ENCODE results near the gene RAB31. TPM values are rescaled to one million over a fixed set of nuclear protein-coding genes. Genes with fewer than 3 reads are reported as not detected.
A peak's percentile ranks its signal among the peaks of the same experiment; 100 is the strongest.

RAB31 gene
- total RNA-seq, 3 donors from 2014 or later = 22.4 to 110 (median 32.4) TPM

DNA sequence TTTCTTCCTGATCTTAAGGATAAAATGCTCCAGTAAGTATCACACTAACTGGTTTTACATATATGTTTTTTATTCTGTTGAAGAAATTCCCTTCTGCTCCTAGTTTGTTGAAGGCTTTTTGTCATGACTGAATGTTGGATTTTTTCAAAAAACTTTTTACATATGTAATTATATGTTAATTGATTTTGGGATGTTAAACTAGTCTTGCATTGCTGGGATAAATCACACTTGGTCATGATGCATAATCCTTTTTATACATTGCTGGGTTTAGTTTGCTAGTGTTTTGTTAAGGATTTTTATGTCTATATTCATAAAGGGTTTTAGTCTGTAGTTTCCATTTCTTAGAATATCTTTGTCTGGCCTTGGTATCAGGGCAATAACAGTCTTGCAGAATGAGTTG, 112.0 kb downstream of the RAB31 start:
- intact Hi-C loops (cut with DNase I; ENCODE audit: low total_unique reads) = no loop called here
- no peak for DNase-seq (ENCODE audit: low spot score in 2 of 2)
- H3K27ac ChIP-seq = no peak overlapping the region
- peaks cover 4 to 11% of the 10 kb centered on the region in 2 donors for H3K4me1 ChIP-seq
- TF ChIP-seq, protein P1, sequence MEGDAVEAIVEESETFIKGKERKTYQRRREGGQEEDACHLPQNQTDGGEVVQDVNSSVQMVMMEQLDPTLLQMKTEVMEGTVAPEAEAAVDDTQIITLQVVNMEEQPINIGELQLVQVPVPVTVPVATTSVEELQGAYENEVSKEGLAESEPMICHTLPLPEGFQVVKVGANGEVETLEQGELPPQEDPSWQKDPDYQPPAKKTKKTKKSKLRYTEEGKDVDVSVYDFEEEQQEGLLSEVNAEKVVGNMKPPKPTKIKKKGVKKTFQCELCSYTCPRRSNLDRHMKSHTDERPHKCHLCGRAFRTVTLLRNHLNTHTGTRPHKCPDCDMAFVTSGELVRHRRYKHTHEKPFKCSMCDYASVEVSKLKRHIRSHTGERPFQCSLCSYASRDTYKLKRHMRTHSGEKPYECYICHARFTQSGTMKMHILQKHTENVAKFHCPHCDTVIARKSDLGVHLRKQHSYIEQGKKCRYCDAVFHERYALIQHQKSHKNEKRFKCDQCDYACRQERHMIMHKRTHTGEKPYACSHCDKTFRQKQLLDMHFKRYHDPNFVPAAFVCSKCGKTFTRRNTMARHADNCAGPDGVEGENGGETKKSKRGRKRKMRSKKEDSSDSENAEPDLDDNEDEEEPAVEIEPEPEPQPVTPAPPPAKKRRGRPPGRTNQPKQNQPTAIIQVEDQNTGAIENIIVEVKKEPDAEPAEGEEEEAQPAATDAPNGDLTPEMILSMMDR (IDR thresholded peaks at IDR 0.05) = no peak
- no peak for TF ChIP-seq POLR2AphosphoS5 (IDR thresholded peaks at IDR 0.05)
- no peak for TF ChIP-seq POLR2A (IDR thresholded peaks at IDR 0.05)
- H3K9me3 ChIP-seq = peaks cover 0 to 6% of the 10 kb centered on the region in 2 donors
- H3K27me3 ChIP-seq = no peaks in the 10 kb centered on the region
- no peak overlapping the region for H3K4me3 ChIP-seq
- no peaks in the 10 kb centered on the region for H3K36me3 ChIP-seq

DNA sequence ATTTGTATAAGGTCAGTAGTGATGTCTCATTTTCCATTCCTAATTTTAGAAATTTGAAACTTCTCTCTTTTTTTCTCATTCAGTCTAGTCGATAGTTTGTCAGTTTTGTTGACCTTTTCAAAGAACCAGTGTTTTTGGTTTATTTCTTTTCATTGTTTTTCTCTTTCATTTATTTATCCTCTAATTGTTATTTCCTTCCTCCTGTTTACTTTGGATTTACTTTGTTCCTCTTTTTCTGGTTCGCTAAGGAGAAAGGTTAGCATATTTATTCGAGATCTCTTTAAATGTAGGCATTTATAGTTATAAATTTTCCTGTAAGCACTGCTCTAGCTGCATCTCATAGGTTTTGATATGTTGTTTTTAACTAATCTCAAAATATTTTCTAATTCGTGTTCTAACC, 112.6 kb downstream of the RAB31 start:
- no peak for DNase-seq (ENCODE audit: low spot score in 2 of 2)
- no peaks in the 10 kb centered on the region for H3K27me3 ChIP-seq
- peaks cover 0 to 6% of the 10 kb centered on the region in 2 donors for H3K9me3 ChIP-seq
- H3K4me3 ChIP-seq = no peak overlapping the region
- peaks cover 4 to 17% of the 10 kb centered on the region in 2 donors for H3K4me1 ChIP-seq
- TF ChIP-seq POLR2AphosphoS5 (IDR thresholded peaks at IDR 0.05) = no peak
- no peak for TF ChIP-seq POLR2A (IDR thresholded peaks at IDR 0.05)
- TF ChIP-seq, protein P1 (IDR thresholded peaks at IDR 0.05) = no peak
- intact Hi-C loops (cut with DNase I; ENCODE audit: low total_unique reads) = no loop called here
- H3K27ac ChIP-seq = no peak overlapping the region
- no peaks in the 10 kb centered on the region for H3K36me3 ChIP-seq

DNA sequence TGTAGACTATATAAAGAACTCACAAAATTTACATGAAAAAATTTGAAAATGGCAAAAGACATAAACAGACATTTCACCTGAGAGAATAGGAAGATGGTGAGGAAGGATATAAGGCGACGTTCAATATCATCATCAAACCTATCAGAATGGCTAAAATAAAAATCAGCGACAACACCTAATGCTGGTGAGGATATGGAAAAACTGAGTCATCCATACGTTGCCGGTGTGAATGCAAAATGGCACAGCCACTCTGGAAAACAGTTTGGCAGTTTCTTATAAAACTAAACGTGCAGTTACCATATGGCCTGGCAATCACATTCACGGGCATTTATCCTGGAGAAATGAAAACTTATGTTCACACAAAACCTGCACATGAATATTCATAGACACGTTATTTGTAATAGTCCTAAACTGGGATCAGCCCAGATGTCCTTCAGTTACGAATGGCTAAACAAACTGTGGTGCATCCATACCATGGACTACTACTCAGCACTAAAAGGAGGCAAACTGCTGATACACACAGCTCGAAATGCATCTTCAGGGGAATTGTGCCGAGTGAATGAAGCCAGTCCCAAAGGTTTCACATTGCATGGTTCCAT, 114.6 kb downstream of the RAB31 start:
- intact Hi-C loops (cut with DNase I; ENCODE audit: low total_unique reads) = no loop called here
- Histone ChIP-seq H3K4me1 (peaks cover 4 to 24% of the 10 kb centered on the region in 2 donors), H3K4me3 (no peak overlapping the region), H3K27me3 (no peaks in the 10 kb centered on the region), H3K36me3 (no peaks in the 10 kb centered on the region), H3K9me3 (peaks cover 0 to 6% of the 10 kb centered on the region in 2 donors), H3K27ac (no peak overlapping the region)
- no peak for DNase-seq (ENCODE audit: low spot score in 2 of 2)
- TF ChIP-seq, protein P1 (IDR thresholded peaks at IDR 0.05) = no peak
- TF ChIP-seq POLR2A (IDR thresholded peaks at IDR 0.05) = no peak

DNA sequence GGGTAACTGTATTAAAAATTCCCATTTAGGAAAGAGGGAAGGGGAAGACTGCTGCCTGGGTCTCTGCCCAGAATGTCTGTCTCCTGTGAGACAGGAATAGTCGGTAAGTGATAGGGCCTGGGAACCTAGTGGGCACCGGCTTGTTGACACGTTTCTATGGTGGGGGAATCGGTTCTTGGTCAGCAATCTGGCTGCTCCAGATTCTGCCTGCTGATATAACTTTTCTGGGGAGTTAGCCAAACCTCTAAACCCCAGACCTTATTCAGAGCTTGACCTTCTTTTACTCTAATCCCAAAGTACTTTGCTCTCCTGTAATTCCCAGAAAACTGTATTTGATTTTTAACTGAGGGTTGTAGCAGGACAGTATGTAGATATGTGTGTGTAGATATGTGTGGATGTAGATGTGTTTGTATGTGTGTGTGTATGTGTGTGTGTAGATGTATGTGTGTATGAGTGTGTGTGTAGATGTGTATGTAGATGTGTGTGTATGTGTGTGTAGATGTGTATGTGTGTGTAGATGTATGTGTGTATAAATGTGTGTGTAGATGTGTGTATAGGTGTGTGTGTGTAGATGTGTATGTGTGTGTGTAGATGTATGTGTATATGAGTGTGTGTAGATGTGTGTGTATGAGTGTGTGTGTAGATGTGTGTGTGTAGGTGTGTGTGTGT, 115.8 kb downstream of the RAB31 start:
- Histone ChIP-seq H3K36me3 (no peaks in the 10 kb centered on the region), H3K4me1 (peaks cover 4 to 24% of the 10 kb centered on the region in 2 donors), H3K4me3 (no peak overlapping the region), H3K27me3 (no peaks in the 10 kb centered on the region), H3K27ac (peak overlapping the region; percentile 81 to 93), H3K9me3 (no peaks in the 10 kb centered on the region)
- intact Hi-C loops (cut with DNase I; ENCODE audit: low total_unique reads) = no loop called here
- no peak for DNase-seq (ENCODE audit: low spot score in 2 of 2)
- TF ChIP-seq POLR2AphosphoS5 (IDR thresholded peaks at IDR 0.05) = no peak
- TF ChIP-seq, protein P1 (IDR thresholded peaks at IDR 0.05) = no peak
- TF ChIP-seq POLR2A (IDR thresholded peaks at IDR 0.05) = no peak

DNA sequence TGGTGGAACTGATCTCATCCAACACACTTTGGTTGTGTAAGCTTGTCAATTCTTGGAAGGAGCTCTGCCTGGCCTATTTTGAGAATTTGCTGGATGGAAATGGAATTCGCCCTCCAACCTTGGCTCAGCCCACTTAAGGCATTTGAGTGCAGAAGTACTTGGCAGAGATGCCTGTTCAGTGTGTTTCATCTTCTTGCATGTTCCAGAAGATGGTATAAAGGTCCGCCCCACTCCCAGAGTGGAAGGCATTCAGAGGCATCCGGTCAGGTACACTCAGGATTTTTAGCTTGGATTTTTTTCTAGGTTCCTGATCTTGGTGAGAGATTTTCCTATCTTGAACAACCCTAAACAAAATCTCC, 116.4 kb downstream of the RAB31 start:
- Histone ChIP-seq H3K27me3 (no peaks in the 10 kb centered on the region), H3K9me3 (no peaks in the 10 kb centered on the region), H3K27ac (peak overlapping the region; percentile 81 to 93), H3K36me3 (no peaks in the 10 kb centered on the region), H3K4me1 (peaks cover 4 to 24% of the 10 kb centered on the region in 2 donors), H3K4me3 (no peak overlapping the region)
- intact Hi-C loops (cut with DNase I; ENCODE audit: low total_unique reads) = no loop called here
- peak in 1 of 2 donors; percentile 83 for DNase-seq (ENCODE audit: low spot score in 2 of 2)
- peak in 1 of 3 donors; percentile 29 for TF ChIP-seq POLR2AphosphoS5 (IDR thresholded peaks at IDR 0.05)
- no peak for TF ChIP-seq POLR2A (IDR thresholded peaks at IDR 0.05)

Data from breast epithelium (tissue), 4 donors.